Natural killer cell (primary cell): ENCODE measurements around the gene IZUMO4. TPM values are rescaled to one million over a fixed set of nuclear protein-coding genes. Genes with fewer than 3 reads are reported as not detected.
"Not testable (repeated sequence)": the region's sequence is repeated elsewhere in the genome, so short reads cannot be mapped to it uniquely, and the experiment has no call there.

Experiments
- ATAC-seq, 3 donors: fragments of 150-1000 bp in 2 of 3; fragments of 200-7000 bp in 1 of 3; cut with Tn5 transposase; 1 replicate in 1 of 3; 2 replicates in 2 of 3; pipeline ENCODE4 v1.10.0; 2021; ENCODE audit warnings: mild to moderate bottlenecking in 2 of 3, moderate library complexity in 2 of 3
- DNase-seq, 2 donors: peaks; one replicate each; pipeline versions ENCODE4 v3.0.0 to v3.0.0-alpha.2; 2013 to 2021; ENCODE audit warnings: mixed read lengths in 1 of 2
- H3K27ac ChIP-seq: one replicate; pipeline ENCODE4 v1.5.1; 2013; ENCODE audit warnings: mild to moderate bottlenecking, low read length
- H3K27me3 ChIP-seq: one replicate; pipeline ENCODE4 v1.6.1; 2013; ENCODE audit warnings: low read length; ENCODE audit not compliant: control insufficient read depth, insufficient read depth
- H3K36me3 ChIP-seq: one replicate; pipeline ENCODE4 v1.6.1; 2013; ENCODE audit warnings: low read length; ENCODE audit not compliant: control insufficient read depth, insufficient read depth
- H3K4me1 ChIP-seq: one replicate; pipeline ENCODE4 v1.6.1; 2013; ENCODE audit warnings: low read length; ENCODE audit not compliant: control insufficient read depth, insufficient read depth
- H3K4me3 ChIP-seq: one replicate; pipeline ENCODE4 v1.5.1; 2013; ENCODE audit warnings: low read length
- H3K9me3 ChIP-seq: one replicate; pipeline ENCODE4 v1.6.1; 2013; ENCODE audit warnings: low read length; ENCODE audit not compliant: control insufficient read depth, insufficient read depth
- H3K27ac Mint-ChIP-seq, 2 donors: one replicate each; pipeline ENCODE4 v1.8.0; 2022; ENCODE audit warnings: mild to moderate bottlenecking in 2 of 2, mixed read lengths in 2 of 2, moderate library complexity in 1 of 2
- H3K27me3 Mint-ChIP-seq, 2 donors: one replicate each; pipeline ENCODE4 v1.8.0; 2022; ENCODE audit warnings: low read depth in 2 of 2, mixed read lengths in 2 of 2
- H3K36me3 Mint-ChIP-seq: one replicate; pipeline ENCODE4 v1.8.0; 2022; ENCODE audit warnings: mixed read lengths
- H3K4me1 Mint-ChIP-seq, 2 donors: one replicate each; pipeline ENCODE4 v1.8.0; 2022; ENCODE audit warnings: mixed read lengths in 2 of 2
- H3K4me3 Mint-ChIP-seq: one replicate; pipeline ENCODE4 v1.8.0; 2022; ENCODE audit warnings: mild to moderate bottlenecking, moderate library complexity, mixed read lengths
- H3K9me3 Mint-ChIP-seq, 2 donors: one replicate each; pipeline ENCODE4 v1.8.0; 2022; ENCODE audit warnings: mixed read lengths in 2 of 2
- CTCF ChIP-seq: fragments of 200-600 bp; IDR thresholded peaks from one replicate; pipeline ENCODE4 v1.8.0; 2022; ENCODE audit warnings: antibody characterized with exemption
- WGBS: methylation state at CpG from one replicate; pipeline ENCODE4 v1.1.7; 2013; ENCODE audit warnings: missing lambda C conversion rate; ENCODE audit not compliant: insufficient coverage; 5-methylcytosine and 5-hydroxymethylcytosine counted together
- intact Hi-C: fragments of 100-400 bp; cut with micrococcal nuclease; formaldehyde crosslinking; loops from one replicate; pipeline ENCODE4 v1.14.2; 2022
- total RNA-seq, 4 donors: library from RNA; stranded (reverse); fragments of 120-200 nt in 1 of 4; gene quantifications; one replicate each; pipeline versions ENCODE4 v1.2.3 to v1.2.4, GENCODE V29; 2013 to 2022

IZUMO4 gene
- total RNA-seq, 3 donors from 2014 or later (not counting 1 experiment from before 2014, with no cell fraction given), result 3.3 to 7.6 (median 7.1) TPM

- ATAC-seq (no peak), DNase-seq (no peak)
- H3K9me3 Mint-ChIP-seq, result no peaks in the 10 kb centered on the region
- H3K4me3 ChIP-seq, result no peak overlapping the region
- no peak overlapping the region for H3K27ac ChIP-seq
- H3K27me3 ChIP-seq, result no peaks in the 10 kb centered on the region
- no peak overlapping the region for H3K27ac Mint-ChIP-seq
- no peaks in the 10 kb centered on the region for H3K27me3 Mint-ChIP-seq
- H3K36me3 ChIP-seq, result peaks cover 38% of the 10 kb centered on the region
- no peaks in the 10 kb centered on the region for H3K4me1 Mint-ChIP-seq
- 94% methylated on average over 20 of the region's 21 CpGs for WGBS
- no peaks in the 10 kb centered on the region for H3K9me3 ChIP-seq
- no peak overlapping the region for H3K4me3 Mint-ChIP-seq
- H3K36me3 Mint-ChIP-seq, result no peaks in the 10 kb centered on the region
- intact Hi-C loops, result no loop called here
- H3K4me1 ChIP-seq, result no peaks in the 10 kb centered on the region
- no peak for TF ChIP-seq CTCF
Observed at GRCh38 chr19:2129022-2129421, 32.3 kb downstream of the IZUMO4 start.

GRCh38 chr19:2129486-2129885, 32.8 kb downstream of the IZUMO4 start:
- ATAC-seq, result no peak
- Mint-ChIP-seq H3K4me1 (no peaks in the 10 kb centered on the region), H3K9me3 (no peaks in the 10 kb centered on the region), H3K27ac (no peak overlapping the region), H3K27me3 (no peaks in the 10 kb centered on the region), H3K4me3 (no peak overlapping the region), H3K36me3 (no peaks in the 10 kb centered on the region)
- H3K27me3 ChIP-seq, result no peaks in the 10 kb centered on the region
- H3K36me3 ChIP-seq, result peaks cover 35% of the 10 kb centered on the region
- H3K4me1 ChIP-seq, result no peaks in the 10 kb centered on the region
- H3K27ac ChIP-seq, result no peak overlapping the region
- intact Hi-C loops, result no loop called here
- no peak overlapping the region for H3K4me3 ChIP-seq
- TF ChIP-seq CTCF, result no peak
- H3K9me3 ChIP-seq, result no peaks in the 10 kb centered on the region
- DNase-seq, result no peak
- WGBS, result 98% methylated on average over 11 of the region's 11 CpGs

GRCh38 chr19:2129892-2130770, 33.4 kb downstream of the IZUMO4 start:
- H3K4me1 Mint-ChIP-seq, result no peaks in the 10 kb centered on the region
- ATAC-seq (no peak), DNase-seq (no peak)
- intact Hi-C loops, result no loop called here
- H3K9me3 Mint-ChIP-seq, result no peaks in the 10 kb centered on the region
- no peaks in the 10 kb centered on the region for H3K27me3 Mint-ChIP-seq
- TF ChIP-seq CTCF, result no peak
- no peak overlapping the region for H3K4me3 Mint-ChIP-seq
- Histone ChIP-seq H3K27me3 (no peaks in the 10 kb centered on the region), H3K4me3 (no peak overlapping the region), H3K4me1 (no peaks in the 10 kb centered on the region), H3K27ac (no peak overlapping the region), H3K9me3 (no peaks in the 10 kb centered on the region), H3K36me3 (peaks cover 35% of the 10 kb centered on the region)
- 97% methylated on average over 28 of the region's 28 CpGs for WGBS
- H3K27ac Mint-ChIP-seq, result no peak overlapping the region
- H3K36me3 Mint-ChIP-seq, result no peaks in the 10 kb centered on the region

GRCh38 chr19:2131012-2131975, 34.6 kb downstream of the IZUMO4 start:
- H3K4me1 Mint-ChIP-seq, ATAC-seq, H3K27ac Mint-ChIP-seq, H3K9me3 Mint-ChIP-seq, H3K27me3 Mint-ChIP-seq, H3K4me3 Mint-ChIP-seq, DNase-seq, intact Hi-C loops, H3K36me3 Mint-ChIP-seq, H3K27ac ChIP-seq, H3K27me3 ChIP-seq, H3K4me1 ChIP-seq, H3K4me3 ChIP-seq, H3K9me3 ChIP-seq: not testable (repeated sequence)
- 90% methylated on average over 67 of the region's 67 CpGs for WGBS
- H3K36me3 ChIP-seq, result peaks cover 38% of the 10 kb centered on the region
